Activated CD8-positive, alpha-beta memory T cell treated with anti-CD3 and anti-CD28 coated beads for 4 hours (primary cell): Measurements from ENCODE around the gene S100A7A.
"Not testable (repeated sequence)": the region's sequence is repeated elsewhere in the genome, so short reads cannot be mapped to it uniquely, and the experiment has no call there.

Source experiments
- DNase-seq, 2 donors: peaks; one replicate each; pipeline ENCODE4 v3.0.0-alpha.2; 2020; ENCODE audit warnings: low read depth in 2 of 2

Gene S100A7A

DNA sequence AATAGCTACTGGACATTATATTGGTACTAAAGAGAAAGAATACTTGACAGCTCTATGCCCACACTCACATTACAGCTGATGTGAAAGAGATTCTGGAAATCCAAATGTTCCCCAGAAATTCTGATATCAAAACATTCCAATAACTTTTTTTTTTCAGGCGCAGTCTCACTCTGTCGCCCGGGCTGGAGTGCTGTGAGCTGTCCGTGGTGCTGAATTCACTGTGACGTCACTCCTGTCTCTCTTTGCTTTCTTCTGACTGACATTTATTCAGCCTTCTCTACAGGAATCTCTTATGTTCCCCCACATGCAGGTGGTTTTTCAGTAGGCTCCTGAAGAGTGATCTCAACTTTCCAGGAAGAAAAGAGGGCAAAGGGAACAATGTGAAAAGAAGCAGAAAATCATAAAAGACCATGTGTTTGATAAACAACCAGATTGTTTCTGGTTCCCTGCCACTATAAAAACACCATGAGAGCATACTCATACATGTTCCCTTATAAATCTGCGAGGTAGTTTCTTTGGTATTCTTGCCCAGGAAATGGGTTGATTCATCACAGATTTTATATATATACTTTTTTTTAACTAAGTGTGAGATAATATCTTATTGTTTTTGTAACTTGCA lies 6.2 kb downstream of the S100A7A start:
- peak; percentile 15 to 34 for DNase-seq

DNA sequence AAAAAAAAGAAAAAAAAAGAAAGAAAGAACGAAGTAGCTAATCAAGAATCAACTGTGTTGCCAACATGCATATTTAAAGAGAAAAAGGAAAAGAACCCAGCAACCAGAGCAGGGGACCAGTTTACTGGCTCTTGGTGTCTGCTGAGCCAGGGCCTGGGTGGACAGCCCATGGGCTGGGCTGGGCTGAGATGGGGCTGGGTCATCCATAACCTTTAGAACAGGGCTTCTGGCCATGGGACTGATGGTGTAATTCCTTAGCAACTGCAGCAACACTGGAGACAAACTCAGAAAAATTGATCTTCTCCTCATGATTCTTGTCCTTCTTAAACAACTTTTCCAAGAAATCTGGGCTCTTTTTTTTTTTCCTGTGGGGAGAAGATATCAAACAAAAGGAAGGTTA lies 10.5 kb downstream of the S100A7A start:
- DNase-seq, result no peak

DNA sequence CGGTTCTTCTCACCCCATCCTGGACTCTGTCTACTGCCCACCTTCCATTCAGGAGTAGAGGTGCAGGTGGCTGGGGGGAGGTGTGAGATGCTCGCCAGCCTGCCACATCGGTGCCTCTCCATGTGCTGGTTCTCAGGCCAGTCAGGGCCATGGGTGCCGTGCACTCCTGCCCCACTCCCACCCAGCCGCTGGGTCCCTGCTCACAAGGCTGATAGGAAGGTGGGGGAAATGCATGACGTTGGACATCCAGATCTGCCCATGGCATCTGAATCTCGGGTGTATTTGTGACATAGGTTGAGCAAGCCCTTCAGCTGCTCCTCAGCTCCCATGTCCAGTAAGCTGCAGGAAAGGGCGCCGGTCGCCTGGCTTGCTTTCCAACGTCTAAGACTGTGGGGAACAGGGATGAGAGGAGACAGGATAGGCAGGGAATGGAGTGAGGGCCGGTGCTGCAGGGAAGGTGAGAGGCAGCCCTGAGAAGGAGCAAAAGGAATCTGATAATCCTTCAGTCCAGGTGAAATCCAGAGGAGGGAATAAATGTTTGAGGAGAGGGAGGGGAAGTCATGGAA lies 11.8 kb downstream of the S100A7A start:
- no peak for DNase-seq

DNA sequence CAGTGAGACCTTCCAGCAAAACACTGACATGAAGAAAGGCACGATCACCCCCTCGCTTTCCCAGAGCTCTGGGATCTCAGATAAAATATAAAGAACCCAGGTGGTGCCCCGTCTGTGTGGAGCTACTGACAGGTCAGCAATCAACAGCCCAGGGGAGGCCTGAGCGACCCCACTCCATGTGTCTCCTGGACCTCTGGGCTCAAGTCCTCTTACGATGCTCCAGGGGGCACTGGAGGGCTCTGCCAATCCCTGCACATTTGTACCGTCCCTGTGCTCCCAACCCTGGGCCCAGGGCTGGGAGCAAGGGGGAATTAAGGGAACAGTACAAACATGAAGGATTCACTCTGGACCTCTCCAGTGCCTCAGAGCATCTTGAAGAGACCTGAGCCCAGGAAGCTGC lies 12.5 kb downstream of the S100A7A start:
- no peak for DNase-seq

DNA sequence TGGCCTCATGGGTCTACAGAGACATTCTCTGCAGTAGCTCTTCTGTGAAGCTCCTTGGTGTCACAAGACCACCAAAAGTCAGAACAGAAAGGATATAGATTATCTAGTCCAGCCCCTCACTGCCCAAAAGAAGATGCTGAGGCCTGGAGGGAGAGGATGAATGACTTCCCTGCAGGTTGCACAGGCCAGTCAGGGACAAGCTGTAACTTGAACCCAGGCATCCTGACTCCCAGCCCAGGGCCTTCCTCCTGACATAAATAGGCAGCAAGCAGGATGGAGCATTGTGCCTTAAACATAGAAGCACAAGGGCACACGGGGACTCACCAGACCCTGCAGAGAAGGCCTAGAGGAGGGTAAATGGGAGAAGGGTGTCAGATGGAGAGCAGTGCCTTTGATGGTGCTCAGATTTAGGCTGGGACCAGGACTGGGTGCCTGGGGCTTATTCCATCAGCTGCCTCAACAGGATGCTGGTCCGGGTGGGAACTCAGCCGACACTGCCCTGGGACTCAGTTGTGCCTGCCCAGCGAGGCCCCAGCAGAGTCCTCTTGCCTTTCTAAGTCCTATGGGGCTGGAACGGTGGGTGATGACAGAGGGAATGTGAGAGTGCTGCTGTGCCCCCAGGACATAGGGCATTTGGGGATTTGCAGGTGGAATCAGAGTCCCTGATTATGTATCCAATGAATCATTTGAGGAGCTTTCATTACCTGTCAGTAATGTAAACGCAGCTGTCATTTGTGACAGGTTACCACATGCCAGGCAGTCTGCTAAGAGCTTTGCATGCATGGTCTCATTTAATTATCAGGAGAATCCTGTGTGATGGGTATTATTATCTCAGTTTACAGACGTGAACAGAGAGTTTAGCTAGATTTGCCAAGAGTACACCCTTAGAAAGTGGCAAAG lies 13.2 kb downstream of the S100A7A start:
- DNase-seq, result no peak

DNA sequence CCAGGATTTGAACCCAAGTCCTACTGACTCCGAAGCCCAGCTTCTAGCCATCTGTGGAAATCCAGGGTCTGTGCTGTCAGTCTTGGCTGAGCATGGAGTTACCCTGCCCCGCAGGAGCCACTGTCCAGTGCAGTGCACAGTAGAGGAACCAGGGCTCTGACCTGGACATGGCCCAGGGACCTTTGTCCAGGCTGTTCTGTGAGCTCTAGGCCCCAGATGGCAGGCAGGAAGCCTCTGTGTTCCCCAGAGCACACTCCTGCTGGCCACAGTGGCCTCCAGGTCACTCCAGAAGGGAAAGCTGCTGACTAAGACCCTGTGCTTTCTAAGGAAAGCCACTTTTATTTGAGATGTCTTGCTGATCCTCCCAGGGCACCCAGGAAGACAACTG lies 13.8 kb downstream of the S100A7A start:
- DNase-seq, result no peak

DNA sequence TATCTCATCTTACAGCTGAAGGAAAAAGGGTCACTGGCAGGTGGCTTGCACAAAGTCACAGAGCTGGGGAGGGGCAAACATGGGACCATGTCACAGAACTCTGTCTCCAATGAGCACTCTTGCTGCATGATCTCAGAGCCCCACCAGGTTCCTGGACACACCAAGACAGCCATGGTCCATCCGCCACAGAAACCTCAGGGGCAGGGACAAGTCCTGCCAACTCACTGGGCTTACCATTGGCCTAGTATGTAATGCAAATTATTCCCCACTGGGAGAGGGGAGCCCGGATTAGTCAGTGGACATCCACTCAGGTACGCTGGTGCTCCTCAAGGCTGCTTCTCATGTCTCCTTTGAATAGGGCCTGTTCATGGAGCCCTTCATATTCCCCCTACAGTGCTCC lies 14.2 kb downstream of the S100A7A start:
- DNase-seq, result no peak

DNA sequence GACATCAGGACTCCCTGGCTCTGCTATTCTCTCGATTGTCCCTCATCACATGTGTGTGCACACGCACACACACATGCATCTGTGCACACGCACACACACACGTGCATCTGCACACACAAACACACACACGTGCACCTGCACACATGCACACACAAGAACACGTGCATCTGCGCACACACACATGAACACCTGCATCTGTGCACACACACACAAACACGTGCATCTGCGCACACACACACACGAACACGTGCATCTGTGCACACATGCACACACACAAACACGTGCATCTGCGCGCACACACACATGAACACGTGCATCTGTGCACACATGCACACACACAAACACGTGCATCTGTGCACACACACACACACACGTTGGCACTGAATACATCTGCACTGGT lies 14.7 kb downstream of the S100A7A start:
- no peak for DNase-seq

DNA sequence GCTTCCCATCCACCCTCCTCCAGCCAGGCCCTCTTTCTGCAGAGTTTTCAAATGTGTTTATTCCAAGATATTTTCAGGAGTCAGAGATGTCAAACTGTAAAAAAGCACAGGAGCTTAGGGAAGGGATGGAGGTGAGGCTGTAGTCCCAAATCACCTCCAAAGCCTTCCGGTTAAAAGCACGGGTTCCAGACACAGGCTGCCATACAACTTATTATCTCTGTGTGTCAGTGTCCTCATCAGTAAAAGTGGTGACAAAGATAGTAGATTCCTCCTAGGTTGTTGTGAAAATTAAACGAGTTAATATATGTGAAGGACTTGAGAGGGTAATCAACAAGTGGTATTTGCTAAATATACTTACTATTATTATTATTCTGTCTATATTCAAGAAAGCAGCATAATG lies 15.1 kb downstream of the S100A7A start:
- no peak for DNase-seq

DNA sequence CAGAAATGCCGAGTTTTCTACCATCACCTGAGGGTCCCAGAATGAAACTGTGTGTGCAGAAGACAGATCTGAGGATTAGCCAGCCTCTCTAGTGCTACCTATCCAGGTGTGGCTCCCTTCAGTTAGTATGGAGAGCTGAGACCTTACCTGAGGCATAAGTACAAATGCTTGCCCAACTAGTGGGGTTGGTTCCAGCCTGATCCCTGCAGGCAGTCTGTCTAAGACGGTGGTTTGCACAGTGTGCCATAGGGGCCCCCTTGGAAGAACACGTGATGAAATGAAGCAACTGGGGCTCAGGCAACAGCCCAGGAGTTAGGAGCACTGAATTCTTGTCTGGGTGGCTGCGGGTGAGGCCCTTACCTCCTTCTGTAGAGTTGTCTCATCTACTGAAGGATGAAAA lies 15.6 kb downstream of the S100A7A start:
- DNase-seq, result no peak

DNA sequence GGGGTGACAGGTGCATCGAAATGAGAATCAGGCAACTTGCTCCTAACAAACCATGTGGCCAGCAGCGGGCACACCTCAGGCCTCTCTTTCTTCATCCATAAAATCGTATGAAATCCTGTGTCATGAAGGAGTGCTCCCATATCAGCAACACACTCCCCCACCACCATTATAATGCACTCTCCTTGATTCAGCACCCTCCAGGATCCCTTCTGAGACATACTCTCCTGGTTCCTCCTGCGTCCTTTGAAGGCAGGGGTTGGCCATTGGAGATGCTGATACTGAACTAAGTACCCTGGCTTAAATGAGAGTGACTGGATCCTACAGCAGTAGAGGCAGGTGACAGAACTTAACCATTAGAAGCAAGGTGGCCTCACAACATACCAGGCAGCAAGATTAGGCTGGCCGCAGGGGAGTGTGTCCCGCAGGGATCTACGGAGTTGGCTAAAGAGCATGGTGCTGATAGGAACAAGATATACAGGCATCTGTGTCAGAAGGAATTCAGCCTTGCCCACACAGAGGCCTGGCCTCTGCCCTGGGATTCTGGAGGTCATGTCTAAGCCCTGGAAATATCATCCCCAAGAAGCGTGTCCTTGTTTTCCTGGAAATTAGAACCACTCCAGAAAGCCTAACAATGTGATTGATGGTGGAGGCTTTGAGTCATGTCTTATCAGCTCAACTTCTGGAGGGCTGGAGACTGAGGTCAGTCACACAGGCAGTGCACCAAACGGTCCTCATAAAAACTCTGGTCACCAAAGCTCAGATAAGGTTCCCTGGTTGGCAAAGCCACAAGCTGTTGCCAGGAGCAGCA lies 16.8 kb downstream of the S100A7A start:
- DNase-seq, result no peak

DNA sequence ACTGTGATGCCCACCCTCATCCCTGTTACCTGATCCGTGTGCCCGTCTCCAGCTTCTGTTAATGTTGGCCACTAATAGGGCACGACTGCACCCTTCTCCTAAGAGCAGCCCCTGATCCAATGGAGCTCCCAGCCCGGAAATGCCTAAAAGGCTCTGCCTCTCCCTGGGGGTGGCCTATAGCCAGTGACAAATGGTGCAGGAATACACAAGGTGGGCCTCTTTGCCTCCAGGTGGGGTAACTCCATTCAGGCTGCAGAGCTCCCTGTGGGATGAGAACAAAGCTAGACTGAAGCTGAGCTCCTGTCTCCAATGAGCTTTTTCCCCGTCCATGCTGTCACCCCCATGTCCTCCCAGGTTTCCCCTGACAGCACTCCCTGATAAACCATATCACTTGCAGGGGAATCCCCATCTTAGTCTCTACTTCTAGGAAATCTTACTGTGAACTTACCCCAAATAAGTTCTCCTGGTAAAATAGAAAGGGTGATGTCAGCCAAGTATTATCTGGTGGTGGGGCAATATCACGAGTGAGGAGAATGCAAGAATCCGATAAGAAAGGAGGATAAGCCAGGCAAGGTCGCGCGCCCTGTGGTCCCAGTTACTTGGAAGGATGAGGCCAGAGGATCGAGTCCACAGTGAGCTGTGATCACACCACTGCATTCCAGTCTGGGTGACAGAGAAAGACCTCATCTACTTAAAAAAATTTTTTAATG lies 18.6 kb downstream of the S100A7A start:
- DNase-seq, result no peak

DNA sequence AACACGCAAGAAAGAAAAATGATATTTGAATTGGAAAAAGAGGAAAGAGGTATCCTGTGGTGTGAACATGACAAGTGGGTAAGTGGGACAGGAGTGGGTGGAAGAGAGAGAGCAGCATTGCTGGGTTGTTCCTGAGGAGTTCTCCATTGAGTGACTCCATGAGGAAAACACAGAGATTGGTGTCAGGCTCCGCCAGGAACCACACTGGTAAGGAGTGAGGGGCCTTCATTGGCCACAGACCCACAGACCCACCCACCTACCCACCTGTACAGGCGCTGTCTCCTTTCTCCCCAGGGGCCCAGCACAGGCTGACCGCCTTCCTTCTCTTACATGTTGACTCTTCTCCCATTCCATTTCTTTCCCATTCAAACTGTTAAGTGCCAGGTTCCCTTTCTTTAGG lies 20.9 kb downstream of the S100A7A start:
- no peak for DNase-seq

DNA sequence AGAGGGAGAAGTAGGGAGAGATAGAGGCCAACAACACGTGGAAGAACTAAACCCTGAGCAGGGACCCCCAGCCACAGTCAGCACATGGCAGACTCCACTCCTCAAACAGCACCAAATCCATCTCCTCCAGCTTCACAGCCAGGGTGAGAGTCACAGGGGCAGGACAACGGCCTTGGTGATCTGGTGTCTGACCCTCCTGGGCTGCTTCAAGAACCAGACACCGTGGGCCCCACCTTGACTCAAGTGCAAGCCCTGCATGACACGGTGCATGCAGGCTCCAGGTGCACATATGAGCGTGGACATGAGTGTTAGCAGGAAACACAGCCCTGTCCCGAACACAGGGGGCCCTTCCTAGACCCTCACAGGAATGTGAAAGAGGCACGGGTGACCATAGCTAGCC lies 22.3 kb downstream of the S100A7A start:
- DNase-seq, result no peak

DNA sequence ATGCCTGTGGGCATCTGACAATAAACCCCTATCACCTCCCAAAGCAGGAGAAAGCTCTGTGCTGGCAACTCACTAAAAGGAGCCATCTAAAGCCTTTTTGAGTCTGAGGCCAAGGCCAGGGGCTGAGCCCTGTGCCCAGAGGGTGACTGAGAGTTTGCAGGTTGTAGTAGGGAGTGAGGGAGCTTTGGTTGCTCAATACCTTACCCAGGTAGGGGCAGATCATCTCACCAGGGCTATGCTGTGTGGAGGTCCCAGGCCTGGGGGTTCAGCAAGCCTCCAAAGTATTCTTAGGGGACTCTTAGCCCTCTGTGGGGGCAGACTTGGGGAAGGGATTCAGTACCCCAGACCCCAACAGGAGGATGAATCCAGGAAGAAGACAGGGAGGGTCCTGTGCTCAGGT lies 23.0 kb downstream of the S100A7A start:
- no peak for DNase-seq

DNA sequence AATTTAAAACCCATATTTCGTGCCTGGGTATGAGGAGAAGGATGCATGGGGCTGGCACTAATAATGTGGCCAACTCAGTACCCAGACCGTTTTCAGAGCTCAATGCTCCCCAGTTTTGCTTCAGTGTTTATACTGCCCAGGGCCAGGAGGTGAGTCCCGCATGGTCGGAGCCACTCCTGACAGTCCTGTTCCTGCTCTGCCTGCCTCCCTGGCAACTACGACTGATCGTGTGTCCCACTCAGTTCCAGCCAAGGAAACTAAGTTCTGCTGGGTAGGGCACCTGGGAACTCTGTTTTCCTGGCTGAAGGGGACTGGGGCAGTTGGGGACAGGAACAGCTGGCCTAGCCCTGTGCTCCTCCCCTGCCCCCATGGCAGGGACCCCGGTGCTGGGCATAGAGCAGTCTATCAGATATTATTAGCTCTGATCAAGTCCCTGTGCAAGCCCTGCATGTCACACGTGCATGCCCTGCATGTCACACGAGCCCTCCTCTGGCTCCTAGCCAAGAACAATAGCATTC lies 25.0 kb downstream of the S100A7A start:
- DNase-seq, result no peak

DNA sequence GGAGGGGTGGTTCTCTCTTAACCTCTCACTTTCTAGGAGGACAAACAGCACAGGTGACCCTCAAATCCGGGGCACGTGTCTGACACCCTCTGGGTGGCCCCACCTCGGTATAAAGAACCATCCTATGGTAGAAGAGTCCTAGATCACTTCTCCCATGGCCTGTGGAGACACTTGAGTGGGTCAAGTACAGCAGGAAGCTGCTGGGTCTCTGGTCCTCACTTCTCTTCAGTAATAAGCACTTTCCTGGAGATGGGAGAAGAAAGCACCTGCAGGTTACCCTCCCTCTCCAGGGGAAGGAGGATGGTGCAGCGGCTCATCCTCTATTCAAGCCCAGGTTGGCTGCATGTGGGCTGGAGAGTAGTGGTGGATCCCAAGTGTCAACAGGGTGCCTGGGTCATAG lies 27.2 kb downstream of the S100A7A start:
- no peak for DNase-seq

DNA sequence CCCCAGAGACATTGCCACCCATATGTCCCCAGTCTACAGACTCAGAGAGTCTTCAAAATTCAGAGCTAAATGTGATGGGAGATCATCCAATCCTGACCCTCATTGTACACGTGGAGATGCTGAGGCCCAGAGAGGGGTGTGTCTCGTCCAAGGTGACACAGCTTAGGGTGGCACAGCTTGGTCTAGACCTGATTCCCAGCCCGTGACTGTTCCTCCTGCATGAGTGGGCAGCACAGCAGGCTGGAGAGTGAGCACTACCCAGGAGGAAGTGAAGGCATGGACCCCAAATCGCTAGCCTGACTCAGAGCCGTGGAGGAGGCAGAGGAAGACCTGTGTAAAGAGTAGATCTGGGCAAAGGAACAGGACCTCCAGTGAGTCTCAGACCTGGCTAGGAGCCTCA lies 27.8 kb downstream of the S100A7A start:
- DNase-seq, result no peak

DNA sequence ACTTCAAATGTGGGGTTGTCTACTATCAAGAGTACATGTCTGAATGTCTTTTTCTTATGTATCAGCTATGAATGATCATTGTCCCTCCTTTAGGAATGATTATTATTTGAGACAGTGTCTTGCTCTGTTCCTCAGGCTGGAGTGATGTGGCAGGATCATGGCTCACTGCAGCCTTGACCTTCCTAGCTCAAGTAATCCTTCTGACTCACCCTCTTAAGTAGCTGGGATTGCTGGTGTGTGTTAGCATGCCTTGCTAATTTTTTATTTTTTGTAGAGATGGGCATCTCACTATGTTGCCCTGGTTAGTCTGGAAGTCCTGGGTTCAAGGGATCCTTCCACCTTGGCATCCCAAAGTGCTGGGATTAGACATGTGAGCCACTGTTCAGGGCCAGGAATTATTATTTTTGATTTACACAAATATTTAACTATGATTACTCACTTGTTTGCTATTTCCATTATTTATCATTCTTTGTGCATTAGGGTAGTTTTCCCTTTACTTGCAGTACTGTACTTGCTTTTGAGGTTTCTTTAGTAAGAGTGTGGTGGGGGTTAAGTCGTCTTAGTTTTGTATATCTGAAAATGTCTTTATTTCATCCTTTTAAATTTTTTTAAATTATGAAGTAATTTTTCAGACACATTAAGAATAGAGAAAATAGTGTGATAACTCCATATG lies 31.3 kb downstream of the S100A7A start:
- DNase-seq, result no peak

DNA sequence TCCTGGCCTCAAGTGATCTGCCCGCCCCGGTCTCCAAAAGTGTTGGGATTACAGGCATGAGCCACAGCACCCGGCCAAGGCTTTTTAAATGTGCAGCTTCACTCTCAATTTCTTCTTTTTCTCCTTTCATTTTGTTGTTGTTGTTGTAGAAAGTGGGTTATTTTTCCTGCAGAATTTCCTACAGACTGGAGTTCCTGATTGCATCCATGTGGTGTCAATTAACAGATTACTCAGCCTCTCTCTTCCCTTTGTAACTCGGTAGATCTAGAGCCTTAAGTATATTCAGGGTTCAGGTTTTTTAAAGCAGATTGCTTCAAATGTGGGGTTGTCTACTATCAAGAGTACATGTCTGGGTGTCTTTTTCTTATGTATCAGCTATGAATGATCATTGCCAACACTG lies 32.5 kb downstream of the S100A7A start:
- DNase-seq, result not testable (repeated sequence)

DNA sequence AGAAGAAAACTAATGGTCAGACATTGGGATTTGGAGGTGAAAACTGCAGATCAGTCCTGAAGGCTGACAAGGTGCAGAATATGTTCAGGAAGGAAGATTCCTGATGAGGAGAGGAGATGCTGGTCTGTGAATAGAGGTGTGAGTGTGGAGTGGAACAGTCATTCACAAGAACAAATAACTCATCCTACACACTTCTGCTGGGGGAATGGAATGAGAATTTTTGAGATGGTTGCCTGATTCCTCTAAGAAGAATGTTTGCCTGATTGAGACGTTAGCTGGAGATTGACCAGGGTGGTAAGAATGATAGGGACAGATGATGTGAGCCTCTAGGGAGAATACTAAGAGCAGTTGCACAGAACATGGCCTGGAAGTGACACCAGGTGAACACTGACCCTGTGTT lies 40.1 kb downstream of the S100A7A start:
- DNase-seq, result no peak
